GM20431 (cell line): ENCODE data around the gene AJM1.
"Not testable (repeated sequence)": the region's sequence is repeated elsewhere in the genome, so short reads cannot be mapped to it uniquely, and the experiment has no call there.

ENCODE experiments used
- in situ Hi-C: fragments of 300-500 bp; cut with MseI, MboI; formaldehyde crosslinking; loops from one replicate; pipeline ENCODE4 v1.15.0; 2020; ENCODE audit warnings: low sequenced_read_pairs; ENCODE audit not compliant: unreplicated experiment

AJM1 gene

GRCh38 chr9:136843159-136843800, 1.0 kb downstream of the AJM1 start:
- in situ Hi-C loops: not testable (repeated sequence)

GRCh38 chr9:136843801-136844740, 1.8 kb downstream of the AJM1 start:
- in situ Hi-C loops: not testable (repeated sequence)

DNA sequence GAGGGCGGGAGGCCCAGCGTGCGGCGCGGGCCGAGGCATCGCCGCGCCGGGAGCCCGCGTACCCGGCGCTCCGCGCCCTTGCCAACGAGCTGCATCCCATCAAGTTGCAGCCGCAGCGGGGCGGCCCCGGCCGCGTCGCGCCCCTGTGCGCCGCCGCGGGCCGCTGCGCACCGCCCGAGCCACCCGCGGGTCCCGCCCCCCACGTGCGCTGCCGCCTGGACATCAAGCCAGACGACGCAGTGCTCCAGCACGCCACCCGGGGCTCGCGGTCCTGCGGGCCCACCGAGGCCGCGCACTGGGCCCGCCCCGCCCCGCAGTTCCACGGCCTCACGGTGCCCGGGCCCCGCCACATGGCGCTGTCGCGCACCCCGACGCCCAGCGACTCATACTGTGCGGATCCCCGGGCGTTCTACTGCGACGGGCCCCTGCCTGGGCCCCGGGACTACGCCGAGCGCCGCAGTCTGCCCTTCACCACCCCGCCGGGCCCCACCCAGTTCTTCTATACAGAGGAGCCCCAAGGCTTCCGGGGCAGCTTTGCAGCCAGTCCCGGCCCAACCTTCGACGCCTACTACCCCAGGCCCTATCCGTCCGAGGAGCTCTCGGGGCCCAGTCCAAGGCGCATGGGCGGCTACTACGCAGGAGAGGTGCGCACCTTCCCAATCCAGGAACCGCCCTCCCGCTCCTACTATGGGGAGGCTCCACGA, 2.6 kb downstream of the AJM1 start:
- in situ Hi-C loops: no loop called here

- in situ Hi-C loops: no loop called here
Observed at GRCh38 chr9:136845465-136846260, 3.4 kb downstream of the AJM1 start.

- in situ Hi-C loops: no loop called here
Observed at GRCh38 chr9:136846376-136847087, 4.3 kb downstream of the AJM1 start.

DNA sequence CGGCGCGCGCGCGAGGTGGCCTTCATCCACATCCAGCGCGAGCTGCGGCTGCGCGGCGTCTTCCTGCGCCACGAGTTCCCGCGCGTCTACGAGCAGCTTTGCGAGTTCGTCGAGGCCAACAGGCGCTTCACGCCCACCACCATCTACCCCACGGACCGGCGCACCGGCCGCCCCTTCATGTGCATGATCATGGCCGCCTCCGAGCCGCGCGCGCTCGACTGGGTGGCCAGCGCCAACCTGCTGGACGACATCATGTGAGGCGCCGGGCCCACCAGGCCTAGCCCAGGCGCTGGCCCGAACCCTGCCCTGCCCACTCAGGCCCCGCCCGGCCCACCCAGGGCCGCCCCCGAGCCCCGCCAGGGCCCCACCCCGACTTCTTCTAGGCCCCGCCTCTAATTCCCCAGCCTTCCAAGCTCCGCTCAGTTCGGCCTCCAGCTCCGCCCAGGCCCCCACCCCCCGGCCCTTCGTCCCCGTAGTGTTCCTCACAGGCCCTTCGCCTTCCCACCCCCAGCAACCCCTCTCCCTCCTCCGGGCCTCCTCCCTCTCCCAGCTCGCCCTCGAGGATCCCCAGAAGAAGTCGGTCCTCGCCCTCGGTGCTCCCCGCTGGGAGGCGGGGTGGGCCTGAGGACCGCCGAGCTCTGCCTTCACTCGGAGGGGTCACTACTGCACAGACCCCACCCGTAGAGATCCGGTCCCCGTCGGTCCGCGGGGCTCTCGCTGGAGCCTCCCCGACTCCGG, 5.0 kb downstream of the AJM1 start:
- in situ Hi-C loops: no loop called here

GRCh38 chr9:136847826-136848392, 5.6 kb downstream of the AJM1 start:
- in situ Hi-C loops: no loop called here

GRCh38 chr9:136848393-136849037, 6.2 kb downstream of the AJM1 start:
- in situ Hi-C loops: no loop called here

GRCh38 chr9:136849038-136849959, 7.0 kb downstream of the AJM1 start, which contains the start of gene PHPT1:
Gene PHPT1, plus strand, starts transcription at chr9:136849409. Its CDS starts 22 bp downstream, at chr9:136849431.
- in situ Hi-C loops: no loop called here

DNA sequence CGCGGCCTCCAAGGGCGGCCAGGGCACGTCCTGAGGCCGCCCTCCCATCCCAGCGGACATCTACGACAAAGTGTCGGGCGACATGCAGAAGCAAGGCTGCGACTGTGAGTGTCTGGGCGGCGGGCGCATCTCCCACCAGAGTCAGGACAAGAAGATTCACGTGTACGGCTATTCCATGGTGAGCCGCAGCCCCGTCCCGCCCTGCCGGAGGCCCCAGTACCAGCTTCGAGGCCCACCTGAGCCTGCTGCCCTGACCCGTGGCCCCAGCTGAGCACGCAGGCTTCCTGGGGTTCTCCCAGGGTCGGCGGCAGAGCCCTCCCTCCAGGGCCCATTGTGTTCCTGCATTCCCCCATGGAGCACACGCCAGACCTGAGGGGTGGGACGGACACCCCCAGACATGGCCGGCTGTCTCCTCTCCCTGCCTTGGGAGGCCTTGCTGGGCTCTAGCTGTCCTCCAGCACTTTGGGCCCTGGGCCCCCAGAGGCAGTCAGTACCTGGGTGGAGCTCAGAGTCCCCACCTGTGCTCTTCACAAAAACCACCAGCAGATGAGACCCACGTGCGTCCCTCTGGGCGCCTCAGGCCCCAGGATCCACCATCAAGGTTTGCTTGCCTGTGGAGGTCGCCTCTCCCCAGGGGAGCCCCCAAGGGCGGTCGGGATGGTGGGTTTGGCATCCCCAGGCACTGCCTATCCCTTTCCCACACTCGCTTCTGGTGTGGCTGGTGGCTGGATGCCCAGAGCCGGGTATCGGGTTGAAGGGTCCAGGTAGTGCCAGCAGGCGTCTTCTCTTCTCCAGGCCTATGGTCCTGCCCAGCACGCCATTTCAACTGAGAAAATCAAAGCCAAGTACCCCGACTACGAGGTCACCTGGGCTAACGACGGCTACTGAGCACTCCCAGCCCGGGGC, 7.9 kb downstream of the AJM1 start:
- in situ Hi-C loops: no loop called here

GRCh38 chr9:136850866-136851775, 8.8 kb downstream of the AJM1 start:
- in situ Hi-C loops: no loop called here

DNA sequence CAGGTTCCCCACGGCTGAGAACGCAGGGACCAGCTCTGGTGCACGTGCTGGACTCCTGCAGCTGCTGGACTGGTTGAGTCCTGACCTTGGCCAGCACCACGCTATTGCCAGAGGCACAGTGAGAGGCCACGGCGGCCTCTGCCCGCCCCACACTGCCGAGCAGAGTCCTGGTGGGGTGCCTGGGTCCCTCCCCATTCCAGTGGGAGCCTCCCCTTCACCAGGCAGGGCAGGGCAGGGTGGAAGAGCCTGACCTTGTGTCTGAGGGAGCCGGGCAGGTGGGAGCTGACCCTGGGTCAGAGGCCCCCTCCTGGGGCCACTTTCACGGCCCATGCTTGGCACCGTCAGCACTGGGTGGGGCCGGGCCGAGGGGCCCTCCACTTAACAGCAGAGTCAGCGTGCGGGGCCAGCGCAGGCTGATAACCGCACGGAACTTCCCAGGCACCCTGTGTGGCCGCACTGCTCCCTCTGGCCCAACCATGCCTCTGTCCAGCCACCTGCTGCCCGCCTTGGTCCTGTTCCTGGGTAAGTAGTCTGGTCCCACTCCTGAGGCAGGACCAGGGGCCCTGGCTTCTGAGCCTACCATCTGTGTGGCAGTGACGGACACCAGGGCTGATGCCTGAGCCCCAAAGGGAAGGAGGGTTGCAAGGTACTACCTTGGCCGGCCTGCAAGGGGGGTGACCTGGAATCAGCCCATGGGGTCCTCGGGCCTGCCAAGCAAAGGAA, 9.8 kb downstream of the AJM1 start, which contains the start of gene MAMDC4:
Gene MAMDC4 (plus strand): TSS at position 406 of the 723 bp plus-strand sequence. CDS start 71 bp downstream, at position 477.
- in situ Hi-C loops: no loop called here

GRCh38 chr9:136852664-136853595, 10.7 kb downstream of the AJM1 start:
- in situ Hi-C loops: no loop called here
